HepG2 (cell line): ENCODE results near the gene GRM8.

Experiments
- CBFB ChIP-seq: sonication (generic); formaldehyde crosslinking; IDR thresholded peaks from 2 replicates; pipeline ENCODE4 v1.4.0; 2020; ENCODE audit warnings: missing genetic modification reagents
- CTCF ChIP-seq: sonication (generic); formaldehyde crosslinking; IDR thresholded peaks from 2 replicates; pipeline ENCODE4 v1.5.0; 2020; ENCODE audit warnings: mild to moderate bottlenecking, missing genetic modification reagents, moderate library complexity
- DPF2 ChIP-seq: sonication (generic); formaldehyde crosslinking; IDR thresholded peaks from 2 replicates; pipeline ENCODE4 v1.4.0; 2020; ENCODE audit warnings: mild to moderate bottlenecking, low read depth, missing genetic modification reagents, borderline replicate concordance
- EEA1 ChIP-seq: sonication (generic); formaldehyde crosslinking; IDR thresholded peaks from 2 replicates; pipeline ENCODE4 v1.5.1; 2020; ENCODE audit warnings: mild to moderate bottlenecking, missing genetic modification reagents, borderline replicate concordance
- EZH2 ChIP-seq: conservative IDR thresholded peaks from 2 replicates; pipeline ENCODE4 v1.6.1; 2012; ENCODE audit warnings: mild to moderate bottlenecking, low read depth, low read length, moderate library complexity
- GABPA ChIP-seq, 2 experiments: IDR thresholded peaks; 2 replicates each; pipeline ENCODE4 v1.6.1; 2011 to 2016; ENCODE audit warnings: low read depth in 2 of 2, low read length in 1 of 2, missing biosample characterization in 1 of 2, missing genetic modification characterization in 1 of 2
- HOXA7 ChIP-seq: sonication (generic); formaldehyde crosslinking; IDR thresholded peaks from 2 replicates; pipeline ENCODE4 v1.8.1; 2022; ENCODE audit warnings: mild to moderate bottlenecking, missing genetic modification reagents, moderate library complexity
- NR2F1 ChIP-seq, 2 experiments: fragments of 450-650 bp in 1 of 2; formaldehyde crosslinking in 1 of 2; IDR thresholded peaks; 2 replicates each; pipeline versions ENCODE4 v1.5.0 to v1.6.1; 2016 to 2020; ENCODE audit warnings: mild to moderate bottlenecking in 1 of 2, missing compliant biosample characterization in 1 of 2, missing genetic modification reagents in 1 of 2, moderate library complexity in 1 of 2
- TCF7L2 ChIP-seq: IDR thresholded peaks from 2 replicates; pipeline ENCODE4 v1.6.1; 2011; ENCODE audit warnings: mild to moderate bottlenecking, low read depth, low read length, moderate library complexity
- ZBTB40 ChIP-seq, 2 experiments: fragments of 450-650 bp in 1 of 2; sonication (generic) in 1 of 2; formaldehyde crosslinking in 1 of 2; IDR thresholded peaks; 2 replicates each; pipeline versions ENCODE4 v1.6.1 to v1.8.0; 2016 to 2022; ENCODE audit warnings: antibody characterized with exemption in 1 of 2, mild to moderate bottlenecking in 1 of 2, missing genetic modification reagents in 1 of 2

DNA sequence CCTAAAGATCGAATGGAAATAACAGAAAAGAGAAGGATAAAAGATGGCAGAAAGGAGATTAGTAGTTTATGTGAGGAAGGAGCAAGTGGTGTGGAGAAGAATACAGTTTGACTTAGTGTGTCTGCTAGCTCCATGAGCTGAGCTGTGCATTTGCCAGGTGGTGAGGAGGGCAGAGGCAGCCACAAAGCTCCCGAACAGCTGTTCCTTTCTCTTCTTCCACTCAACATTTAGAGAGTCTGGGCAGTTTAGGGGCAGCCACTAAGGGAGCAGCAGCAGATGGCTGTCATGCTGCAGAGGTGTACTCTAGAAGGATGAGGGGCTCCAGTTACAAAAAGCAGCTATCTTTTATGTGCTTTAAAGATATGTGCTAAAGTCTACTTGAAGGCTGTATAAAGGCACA is 674.4 kb downstream of the GRM8 start:
- no peak for TF ChIP-seq HOXA7
- TF ChIP-seq CTCF (CRISPR knock-in tag), result no peak
- no peak for TF ChIP-seq GABPA (IDR thresholded peaks at IDR 0.05; ENCODE audit: low read depth, low read length)
- no peak for TF ChIP-seq GABPA (CRISPR knock-in tag; IDR thresholded peaks at IDR 0.05; ENCODE audit: low read depth)
- no peak for TF ChIP-seq DPF2
- no peak for TF ChIP-seq ZBTB40 (IDR thresholded peaks at IDR 0.05)
- TF ChIP-seq ZBTB40 (CRISPR knock-in tag; IDR thresholded peaks at IDR 0.05), result no peak
- TF ChIP-seq TCF7L2, result no peak
- TF ChIP-seq NR2F1 (CRISPR knock-in tag; IDR thresholded peaks at IDR 0.05), result no peak
- no peak for TF ChIP-seq CBFB (CRISPR knock-in tag)
- TF ChIP-seq EEA1, result no peak
- TF ChIP-seq EZH2, result no peak
